ENCODE data around the gene TYRO3.

The TYRO3 gene

DNA sequence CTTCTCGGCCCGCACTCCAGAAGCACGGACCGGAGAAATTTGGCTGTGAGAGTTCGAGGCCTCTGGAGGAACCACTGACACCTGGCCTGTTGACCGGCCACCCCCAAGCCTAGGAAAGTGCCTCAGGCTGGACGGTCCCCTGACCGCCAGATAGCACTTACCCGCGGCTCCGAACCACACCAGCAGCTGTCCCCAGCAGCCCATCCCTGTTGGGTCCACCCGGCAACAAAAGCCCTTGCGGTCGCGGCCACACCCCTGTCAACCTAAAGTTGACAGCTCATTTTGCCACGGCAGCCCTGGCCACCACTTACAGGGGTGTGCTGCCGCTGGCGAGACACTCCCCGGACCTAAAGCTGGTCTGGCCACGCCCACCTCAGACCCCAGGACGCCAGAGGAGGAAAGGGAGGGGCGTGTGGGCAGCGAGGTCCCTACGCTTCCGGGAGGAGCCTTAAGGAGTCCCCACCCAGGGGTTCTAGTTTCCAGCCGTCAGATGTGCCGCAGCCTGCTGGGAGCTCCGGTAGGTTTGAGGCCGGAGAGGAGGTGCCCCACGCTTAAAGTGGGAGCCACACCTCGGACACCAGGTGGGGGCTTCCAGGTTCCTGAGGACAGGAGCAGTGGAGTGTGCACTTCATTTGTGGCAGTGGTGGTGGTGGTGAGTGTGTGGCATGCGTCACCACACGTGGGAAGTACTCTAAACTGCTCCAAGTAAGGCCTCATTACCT lies 45.3 kb upstream of the TYRO3 start, which contains the start of gene LTK:
TSS of gene LTK (minus strand) at position 322 of the 722 bp plus-strand sequence. CDS start at position 204, 118 bp downstream.
- H3K4me3 ChIP-seq (ENCODE audit: low read depth, low read length), result peak within 1 kb of the TSS; percentile 28
- DNase-seq (ENCODE audit: low read depth), result no peak
- TF ChIP-seq, protein P1, sequence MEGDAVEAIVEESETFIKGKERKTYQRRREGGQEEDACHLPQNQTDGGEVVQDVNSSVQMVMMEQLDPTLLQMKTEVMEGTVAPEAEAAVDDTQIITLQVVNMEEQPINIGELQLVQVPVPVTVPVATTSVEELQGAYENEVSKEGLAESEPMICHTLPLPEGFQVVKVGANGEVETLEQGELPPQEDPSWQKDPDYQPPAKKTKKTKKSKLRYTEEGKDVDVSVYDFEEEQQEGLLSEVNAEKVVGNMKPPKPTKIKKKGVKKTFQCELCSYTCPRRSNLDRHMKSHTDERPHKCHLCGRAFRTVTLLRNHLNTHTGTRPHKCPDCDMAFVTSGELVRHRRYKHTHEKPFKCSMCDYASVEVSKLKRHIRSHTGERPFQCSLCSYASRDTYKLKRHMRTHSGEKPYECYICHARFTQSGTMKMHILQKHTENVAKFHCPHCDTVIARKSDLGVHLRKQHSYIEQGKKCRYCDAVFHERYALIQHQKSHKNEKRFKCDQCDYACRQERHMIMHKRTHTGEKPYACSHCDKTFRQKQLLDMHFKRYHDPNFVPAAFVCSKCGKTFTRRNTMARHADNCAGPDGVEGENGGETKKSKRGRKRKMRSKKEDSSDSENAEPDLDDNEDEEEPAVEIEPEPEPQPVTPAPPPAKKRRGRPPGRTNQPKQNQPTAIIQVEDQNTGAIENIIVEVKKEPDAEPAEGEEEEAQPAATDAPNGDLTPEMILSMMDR (IDR thresholded peaks at IDR 0.05; ENCODE audit: low read depth, low read length, missing control alignments), result no peak
- in situ Hi-C loops (cut with HindIII; ENCODE audit: low sequenced_read_pairs), result no loop called here

DNA sequence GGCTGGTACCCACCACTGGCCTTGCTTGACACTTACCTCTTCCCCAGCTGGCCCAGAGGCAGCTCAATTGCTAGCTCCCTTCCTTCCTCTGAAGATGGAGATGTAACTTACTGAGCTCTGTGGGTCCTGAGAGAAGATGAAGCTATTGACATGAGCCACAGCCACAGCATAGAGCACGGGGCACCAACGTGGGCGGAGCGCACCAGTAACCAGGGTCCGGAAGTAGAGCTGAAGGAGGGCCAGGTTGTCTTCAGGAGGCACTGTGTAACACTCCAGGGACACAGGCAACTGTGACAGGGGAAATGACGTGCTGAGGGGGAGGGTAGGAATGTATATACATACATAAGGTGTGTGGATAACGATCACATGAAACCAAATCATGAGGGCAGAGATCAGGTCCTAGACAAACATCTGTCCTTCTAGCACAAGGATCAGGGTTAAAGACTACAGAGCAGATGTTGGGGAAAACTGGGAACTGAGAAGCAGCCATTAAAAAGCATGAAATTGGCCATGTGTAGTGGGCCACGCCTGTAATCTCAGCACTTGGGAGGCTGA lies 41.0 kb upstream of the TYRO3 start:
- DNase-seq (ENCODE audit: low read depth), result no peak
- in situ Hi-C loops (cut with HindIII; ENCODE audit: low sequenced_read_pairs), result no loop called here
- H3K4me3 ChIP-seq (ENCODE audit: low read depth, low read length), result no peak overlapping the region
- TF ChIP-seq, protein P1 (IDR thresholded peaks at IDR 0.05; ENCODE audit: low read depth, low read length, missing control alignments), result no peak

DNA sequence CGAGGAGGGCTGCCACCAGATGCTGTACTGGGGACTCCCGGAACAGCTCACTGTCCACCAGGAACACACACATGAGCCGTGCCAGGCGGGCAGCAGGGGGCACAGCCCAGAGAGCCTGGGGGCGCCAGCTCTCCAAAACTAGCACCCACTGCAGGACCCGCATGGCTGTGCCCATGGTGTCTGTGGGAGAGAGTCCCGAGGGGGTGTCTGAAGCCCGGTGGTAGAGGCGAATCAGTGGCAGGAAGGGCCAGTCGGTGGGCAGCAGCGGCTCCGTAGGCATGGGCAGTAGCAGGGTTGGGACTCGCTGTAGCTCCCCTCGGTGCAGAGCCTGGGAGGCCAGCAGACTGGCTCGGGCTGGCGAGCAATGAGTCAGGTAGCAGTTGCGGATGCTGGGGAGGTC lies 38.4 kb upstream of the TYRO3 start:
- TF ChIP-seq, protein P1 (IDR thresholded peaks at IDR 0.05; ENCODE audit: low read depth, low read length, missing control alignments), result no peak
- in situ Hi-C loops (cut with HindIII; ENCODE audit: low sequenced_read_pairs), result no loop called here
- DNase-seq (ENCODE audit: low read depth), result no peak
- H3K4me3 ChIP-seq (ENCODE audit: low read depth, low read length), result no peak overlapping the region

DNA sequence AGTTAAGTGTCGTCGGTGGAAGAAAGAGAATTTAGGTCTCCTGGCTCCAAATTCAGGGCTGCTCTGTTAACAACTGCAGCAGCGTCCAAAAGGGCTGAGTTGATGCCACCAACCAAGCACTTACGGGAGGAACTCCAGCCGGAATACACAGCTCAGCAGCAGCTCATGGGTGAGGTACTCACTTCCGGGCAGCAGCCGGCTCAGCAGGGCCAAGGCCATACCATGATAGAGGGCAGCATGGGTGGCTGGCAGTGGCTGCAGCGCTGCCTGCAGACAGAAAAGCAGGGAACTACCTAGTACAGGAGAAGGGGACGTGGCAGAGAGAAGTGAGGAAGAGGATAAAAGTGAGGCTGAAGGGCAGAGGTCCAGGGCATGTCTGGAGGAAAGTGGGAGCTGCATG lies 37.4 kb upstream of the TYRO3 start:
- in situ Hi-C loops (cut with HindIII; ENCODE audit: low sequenced_read_pairs), result no loop called here
- H3K4me3 ChIP-seq (ENCODE audit: low read depth, low read length), result no peak overlapping the region
- DNase-seq (ENCODE audit: low read depth), result no peak
- TF ChIP-seq, protein P1 (IDR thresholded peaks at IDR 0.05; ENCODE audit: low read depth, low read length, missing control alignments), result no peak

DNA sequence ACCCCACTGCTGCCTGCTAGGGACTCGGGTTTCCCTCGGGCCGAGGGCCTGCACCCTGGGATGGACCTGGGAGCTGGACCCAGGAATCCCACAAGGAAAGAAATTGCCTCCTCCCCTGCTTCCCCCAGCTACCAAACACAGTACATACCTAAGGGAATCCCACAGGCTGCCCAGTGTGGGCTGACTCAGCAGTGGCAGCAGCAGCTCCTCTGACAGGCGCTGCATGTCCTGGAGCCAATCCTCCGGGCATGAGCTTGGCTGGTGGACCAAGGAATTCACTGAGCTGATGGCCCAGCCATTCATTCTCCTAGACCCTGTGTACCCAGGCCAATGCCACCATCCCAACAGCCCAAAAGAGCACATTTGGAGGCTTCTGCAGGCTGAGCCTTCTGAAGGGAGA lies 35.9 kb upstream of the TYRO3 start:
- DNase-seq (ENCODE audit: low read depth), result no peak
- TF ChIP-seq, protein P1 (IDR thresholded peaks at IDR 0.05; ENCODE audit: low read depth, low read length, missing control alignments), result no peak

DNA sequence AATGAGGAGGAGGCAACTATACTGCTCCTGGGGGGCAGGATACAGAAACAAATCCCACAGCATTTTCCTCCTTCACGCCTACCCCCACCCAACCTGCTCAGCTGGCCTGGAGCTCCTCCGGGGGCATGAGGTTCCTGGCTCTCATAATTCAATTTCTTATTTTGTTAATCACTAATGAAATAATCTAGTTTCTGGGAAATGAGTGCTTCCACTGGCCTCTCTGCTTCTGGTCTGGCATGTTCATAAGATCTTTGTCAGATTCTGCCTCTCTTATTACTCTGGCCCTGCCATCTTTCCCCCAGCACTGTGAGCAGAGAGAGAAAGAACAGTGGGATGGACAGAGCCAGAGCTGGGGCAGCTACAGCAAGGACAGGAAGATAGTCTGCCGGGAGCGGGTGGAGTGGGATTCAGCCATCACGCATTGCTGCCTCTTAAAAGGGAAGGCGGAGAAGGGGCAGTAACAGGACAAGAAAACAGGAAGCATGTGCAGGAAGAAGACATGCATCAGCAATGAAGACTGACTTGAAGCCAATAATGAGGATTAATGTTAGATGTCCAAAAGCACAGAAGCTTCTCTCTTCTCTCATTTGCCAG lies 28.6 kb upstream of the TYRO3 start:
- DNase-seq (ENCODE audit: low read depth), result no peak
- in situ Hi-C loops (cut with HindIII; ENCODE audit: low sequenced_read_pairs), result no loop called here
- no peak overlapping the region for H3K4me3 ChIP-seq (ENCODE audit: low read depth, low read length)
- TF ChIP-seq, protein P1 (IDR thresholded peaks at IDR 0.05; ENCODE audit: low read depth, low read length, missing control alignments), result no peak

More for the DNA sequence above, 35.9 kb upstream of the TYRO3 start:
- no peak overlapping the region for H3K4me3 ChIP-seq (ENCODE audit: low read depth, low read length)
- in situ Hi-C loops (cut with HindIII; ENCODE audit: low sequenced_read_pairs), result no loop called here

Data from astrocyte of the cerebellum (primary cell).